ENCODE measurements around the gene CX3CR1. TPM values are rescaled to one million over a fixed set of nuclear protein-coding genes. Genes with fewer than 3 reads are reported as not detected.

Gene CX3CR1
- total and polyA plus RNA-seq, 2 donors (not counting 1 experiment from before 2014, with no cell fraction given) = 0.16 to 0.27 TPM

GRCh38 chr3:39319249-39319648 is 39.4 kb upstream of the CX3CR1 start:
- TF ChIP-seq EZH2 (IDR thresholded peaks at IDR 0.05; ENCODE audit: borderline replicate concordance, insufficient read depth, low read depth, low read length, poor library complexity, severe bottlenecking) = no peak
- no peak for TF ChIP-seq CTCF (IDR thresholded peaks at IDR 0.05)
- Mint-ChIP-seq H3K4me3 (no peak overlapping the region), H3K27ac (no peak overlapping the region), H3K4me1 (no peaks in the 10 kb centered on the region), H3K27me3 (peaks cover 22% of the 10 kb centered on the region), H3K9me3 (ENCODE audit: insufficient read depth) (peaks cover 5% of the 10 kb centered on the region)
- Histone ChIP-seq H2AFZ (ENCODE audit: insufficient read depth, low read depth, low read length, poor library complexity, severe bottlenecking) (no peak overlapping the region), H3K4me2 (replicated peaks; ENCODE audit: low read depth, low read length, poor library complexity, severe bottlenecking) (no peak overlapping the region), H3K27ac (ENCODE audit: low read length in 2 of 2) (no peak overlapping the region), H3K36me3 (replicated peaks in 1 of 2; ENCODE audit: control extremely low read depth in 1 of 2, control insufficient read depth in 1 of 2, extremely low read depth in 1 of 2, insufficient read depth in 2 of 2, low read length in 1 of 2) (no peaks in the 10 kb centered on the region), H4K20me1 (ENCODE audit: control insufficient read depth, insufficient read depth, low read length, poor library complexity, severe bottlenecking) (no peaks in the 10 kb centered on the region), H3K4me1 (ENCODE audit: control insufficient read depth in 2 of 2, insufficient read depth in 2 of 2, low read length in 2 of 2) (no peaks in the 10 kb centered on the region), H3K9me3 (ENCODE audit: control extremely low read depth in 1 of 3, control insufficient read depth in 2 of 3, insufficient read depth in 1 of 3, low read length in 2 of 3) (peaks cover 0 to 6% (median 3%) of the 10 kb centered on the region in 3 donors), H3K79me2 (ENCODE audit: control insufficient read depth, insufficient read depth, low read length) (no peaks in the 10 kb centered on the region), H3K4me3 (ENCODE audit: control extremely low read depth in 1 of 5, extremely low read depth in 1 of 5, insufficient read depth in 1 of 5, low read depth in 2 of 5, low read length in 4 of 5) (no peak overlapping the region), H3K9ac (ENCODE audit: low read length) (no peak overlapping the region), H3K27me3 (replicated peaks in 1 of 4; ENCODE audit: control extremely low read depth in 1 of 4, control insufficient read depth in 3 of 4, insufficient read depth in 4 of 4, low read length in 3 of 4) (peaks cover 0 to under 1% (median 0%) of the 10 kb centered on the region in 4 experiments)
- ChIA-PET CTCF (interaction anchor here (1.2 kb wide), 1 partner anchor 27 kb away, joined by 5 read pairs; no protein-coding TSS in a partner anchor), POLR2A (no interaction called here)
- no peak for ATAC-seq (ENCODE audit: low read depth)
- intact Hi-C loops (cut with micrococcal nuclease) = no loop called here
- DNase-seq = no peak

- H3K79me2 ChIP-seq (ENCODE audit: control insufficient read depth, insufficient read depth, low read length) = no peaks in the 10 kb centered on the region
- no peak overlapping the region for H3K9ac ChIP-seq (ENCODE audit: low read length)
- H3K27ac ChIP-seq (ENCODE audit: low read length in 2 of 2) = no peak overlapping the region
- TF ChIP-seq CTCF (IDR thresholded peaks at IDR 0.05) (no peak), EZH2 (IDR thresholded peaks at IDR 0.05; ENCODE audit: borderline replicate concordance, insufficient read depth, low read depth, low read length, poor library complexity, severe bottlenecking) (no peak)
- DNase-seq = no peak
- no peak for ATAC-seq (ENCODE audit: low read depth)
- H3K27me3 Mint-ChIP-seq = peaks cover 22% of the 10 kb centered on the region
- H3K4me1 Mint-ChIP-seq = no peaks in the 10 kb centered on the region
- no peak overlapping the region for H2AFZ ChIP-seq (ENCODE audit: insufficient read depth, low read depth, low read length, poor library complexity, severe bottlenecking)
- no peaks in the 10 kb centered on the region for H3K27me3 ChIP-seq (replicated peaks in 1 of 4; ENCODE audit: control extremely low read depth in 1 of 4, control insufficient read depth in 3 of 4, insufficient read depth in 4 of 4, low read length in 3 of 4)
- no peak overlapping the region for H3K4me3 ChIP-seq (ENCODE audit: control extremely low read depth in 1 of 5, extremely low read depth in 1 of 5, insufficient read depth in 1 of 5, low read depth in 2 of 5, low read length in 4 of 5)
- no peak overlapping the region for H3K27ac Mint-ChIP-seq
- H3K4me2 ChIP-seq (replicated peaks; ENCODE audit: low read depth, low read length, poor library complexity, severe bottlenecking) = no peak overlapping the region
- no peaks in the 10 kb centered on the region for H4K20me1 ChIP-seq (ENCODE audit: control insufficient read depth, insufficient read depth, low read length, poor library complexity, severe bottlenecking)
- H3K4me3 Mint-ChIP-seq = no peak overlapping the region
- POLR2A ChIA-PET = no interaction called here
- H3K9me3 ChIP-seq (ENCODE audit: control extremely low read depth in 1 of 3, control insufficient read depth in 2 of 3, insufficient read depth in 1 of 3, low read length in 2 of 3) = peaks cover 0 to 9% (median 3%) of the 10 kb centered on the region in 3 donors
- peaks cover 7% of the 10 kb centered on the region for H3K9me3 Mint-ChIP-seq (ENCODE audit: insufficient read depth)
- no peaks in the 10 kb centered on the region for H3K4me1 ChIP-seq (ENCODE audit: control insufficient read depth in 2 of 2, insufficient read depth in 2 of 2, low read length in 2 of 2)
- CTCF ChIA-PET = interaction anchor here (1.2 kb wide), 1 partner anchor 26 kb away, joined by 5 read pairs; no protein-coding TSS in a partner anchor
- intact Hi-C loops (cut with micrococcal nuclease) = no loop called here
- no CpG with 5 or more reads among the region's 1 CpG for WGBS (ENCODE audit: insufficient coverage)
- H3K36me3 ChIP-seq (replicated peaks in 1 of 2; ENCODE audit: control extremely low read depth in 1 of 2, control insufficient read depth in 1 of 2, extremely low read depth in 1 of 2, insufficient read depth in 2 of 2, low read length in 1 of 2) = no peaks in the 10 kb centered on the region
Observed at GRCh38 chr3:39318301-39318700, 38.5 kb upstream of the CX3CR1 start.

Data from B cell (primary cell).